ENCODE results near the gene FYB1. TPM values are rescaled to one million over a fixed set of nuclear protein-coding genes. Genes with fewer than 3 reads are reported as not detected.

FYB1 gene
- total RNA-seq, 1 experiment from 2014 or later, result not detected

DNA sequence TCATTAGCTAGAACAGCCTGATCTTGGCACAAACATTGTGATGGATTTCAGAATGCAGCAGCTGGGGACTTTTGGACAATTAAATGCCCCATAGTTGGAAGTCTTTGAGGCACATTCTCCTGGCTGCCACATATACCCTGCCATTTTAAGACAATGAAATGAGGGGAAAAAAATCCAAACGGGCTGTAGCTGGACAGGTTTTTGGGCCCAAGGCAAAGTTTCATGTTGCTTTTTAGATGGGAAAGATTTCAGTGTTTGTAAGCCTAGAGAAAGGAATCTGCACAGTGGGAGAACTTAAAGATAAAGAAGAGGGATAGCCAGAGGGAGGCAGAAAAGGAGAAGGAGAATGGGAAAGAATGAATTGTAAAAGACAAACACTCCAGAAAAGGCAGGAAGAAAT, 115.1 kb downstream of the FYB1 start:
- DNase-seq, result no peak
- Histone ChIP-seq H3K4me3 (ENCODE audit: insufficient read depth, low read depth, low read length) (no peak overlapping the region), H3K36me3 (replicated peaks; ENCODE audit: control insufficient read depth, insufficient read depth, low read length) (no peaks in the 10 kb centered on the region), H3K27me3 (ENCODE audit: control insufficient read depth, insufficient read depth, low read length) (no peaks in the 10 kb centered on the region)

DNA sequence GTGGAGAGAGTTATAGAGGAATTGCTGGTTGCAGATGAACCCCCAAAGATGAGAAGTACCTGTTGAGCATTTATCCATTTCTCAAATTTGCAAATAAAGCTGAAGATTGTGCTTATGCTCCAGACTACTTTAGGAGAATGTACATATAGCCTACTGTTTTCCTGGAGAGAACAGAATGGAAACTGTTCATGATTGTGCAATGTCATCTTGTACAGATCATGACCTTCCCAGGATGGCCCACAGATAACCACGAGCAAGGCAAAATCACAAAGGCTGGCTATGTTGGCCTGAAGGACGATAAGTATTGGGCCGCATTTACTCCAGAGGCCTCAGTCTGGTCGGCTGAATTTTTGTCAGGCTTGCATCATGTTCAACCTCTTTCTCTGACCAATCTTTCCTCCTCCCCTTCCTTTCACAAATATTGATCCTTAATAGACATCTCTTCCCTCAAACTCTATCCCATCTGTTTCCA, 116.6 kb downstream of the FYB1 start:
- Histone ChIP-seq H3K27me3 (ENCODE audit: control insufficient read depth, insufficient read depth, low read length) (no peaks in the 10 kb centered on the region), H3K4me3 (ENCODE audit: insufficient read depth, low read depth, low read length) (no peak overlapping the region), H3K36me3 (replicated peaks; ENCODE audit: control insufficient read depth, insufficient read depth, low read length) (no peaks in the 10 kb centered on the region)
- DNase-seq, result no peak

DNA sequence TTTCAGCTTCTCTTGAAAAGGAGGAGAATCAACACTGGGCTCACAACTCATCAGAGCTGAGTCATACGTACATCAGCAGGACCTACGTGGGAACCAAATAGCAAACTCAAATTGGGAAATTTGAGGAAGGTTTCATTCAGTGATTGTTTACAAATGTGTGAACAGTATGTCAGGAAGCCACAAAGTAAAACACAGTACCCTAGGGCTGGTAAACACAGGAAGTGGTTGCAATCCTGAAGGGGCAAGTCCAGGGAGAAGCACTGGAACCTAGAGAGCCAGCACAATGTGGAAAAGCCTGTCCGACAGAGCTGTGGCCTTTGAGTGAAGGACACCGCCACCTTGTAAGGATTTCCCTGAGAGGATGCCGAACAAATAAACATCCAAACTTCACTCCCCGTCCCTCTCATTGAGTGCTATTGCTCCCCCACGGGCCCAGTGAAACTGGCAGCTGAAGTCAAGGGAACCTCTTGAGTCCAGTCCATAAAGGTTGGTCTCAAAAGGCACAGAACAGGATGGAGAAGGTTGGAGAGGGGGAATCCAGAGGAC, 118.4 kb downstream of the FYB1 start:
- Histone ChIP-seq H3K36me3 (replicated peaks; ENCODE audit: control insufficient read depth, insufficient read depth, low read length) (no peaks in the 10 kb centered on the region), H3K27me3 (ENCODE audit: control insufficient read depth, insufficient read depth, low read length) (no peaks in the 10 kb centered on the region), H3K4me3 (ENCODE audit: insufficient read depth, low read depth, low read length) (no peak overlapping the region)
- no peak for DNase-seq

DNA sequence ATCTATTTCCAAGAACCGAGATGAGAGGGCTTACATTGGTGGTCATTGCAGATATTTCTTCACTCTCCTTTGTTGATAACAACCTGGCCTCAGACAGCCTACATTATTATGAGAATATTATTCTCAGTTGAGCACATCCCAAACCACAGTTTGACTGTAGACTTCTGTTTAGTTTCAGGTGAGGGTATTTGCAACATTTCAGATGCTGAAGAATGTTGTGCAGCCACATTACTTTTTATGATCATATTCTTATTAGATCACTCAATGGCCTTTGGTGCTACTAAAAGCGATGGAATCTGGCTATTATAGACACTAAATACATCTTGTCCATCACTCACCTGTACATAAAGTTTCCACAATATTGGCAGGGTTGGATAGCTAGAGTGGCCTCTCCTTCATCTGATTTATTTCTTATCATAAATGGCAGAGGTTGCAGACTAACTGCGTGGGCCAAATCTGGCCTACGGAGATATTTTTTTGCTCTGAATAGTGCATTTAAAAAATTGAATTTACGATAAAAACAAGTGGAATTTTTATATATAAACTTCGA, 119.0 kb downstream of the FYB1 start:
- no peak for DNase-seq
- no peak overlapping the region for H3K4me3 ChIP-seq (ENCODE audit: insufficient read depth, low read depth, low read length)
- no peaks in the 10 kb centered on the region for H3K36me3 ChIP-seq (replicated peaks; ENCODE audit: control insufficient read depth, insufficient read depth, low read length)
- H3K27me3 ChIP-seq (ENCODE audit: control insufficient read depth, insufficient read depth, low read length), result no peaks in the 10 kb centered on the region

DNA sequence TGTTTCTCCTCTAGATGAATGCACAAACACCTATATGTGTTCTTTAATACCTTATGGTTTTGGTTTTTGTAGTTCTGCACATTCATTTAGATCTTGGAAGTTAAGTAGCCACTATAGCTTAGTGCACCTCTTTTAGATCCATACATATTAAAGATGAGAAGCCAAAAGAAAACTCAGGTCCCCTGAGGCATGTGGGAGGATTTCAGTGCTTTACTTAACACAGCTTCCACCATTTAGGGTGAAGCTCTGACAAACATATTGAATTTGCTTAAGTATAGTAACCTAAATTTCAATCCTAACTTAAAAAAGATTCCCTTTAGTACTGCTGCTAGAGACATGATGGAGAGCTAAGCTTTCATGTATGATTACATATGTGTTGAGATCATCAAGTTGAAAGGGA, 119.5 kb downstream of the FYB1 start:
- DNase-seq, result no peak
- H3K27me3 ChIP-seq (ENCODE audit: control insufficient read depth, insufficient read depth, low read length), result no peaks in the 10 kb centered on the region

DNA sequence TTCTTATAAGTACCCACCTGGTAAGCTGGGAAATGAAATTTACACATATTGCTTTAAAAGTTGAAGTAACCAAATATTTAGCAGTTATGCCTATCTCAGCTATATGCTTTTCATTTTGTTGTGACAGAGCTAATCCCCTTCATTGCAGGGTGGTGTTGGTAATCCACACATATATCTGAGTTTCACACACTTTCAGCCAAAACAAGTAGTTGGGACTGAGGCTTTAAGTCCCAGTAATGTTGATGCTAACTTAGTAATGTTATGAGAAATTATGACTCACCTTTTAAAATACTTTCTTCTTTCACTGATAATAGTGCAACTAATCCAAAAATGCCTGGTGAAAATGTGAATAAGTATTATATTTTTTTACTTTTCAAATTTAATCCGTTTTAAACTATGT, 126.0 kb downstream of the FYB1 start:
- no peak for DNase-seq
- Histone ChIP-seq H3K27me3 (ENCODE audit: control insufficient read depth, insufficient read depth, low read length) (no peaks in the 10 kb centered on the region), H3K36me3 (replicated peaks; ENCODE audit: control insufficient read depth, insufficient read depth, low read length) (no peaks in the 10 kb centered on the region), H3K4me3 (ENCODE audit: insufficient read depth, low read depth, low read length) (no peak overlapping the region)

More for the DNA sequence above, 119.5 kb downstream of the FYB1 start:
- no peaks in the 10 kb centered on the region for H3K36me3 ChIP-seq (replicated peaks; ENCODE audit: control insufficient read depth, insufficient read depth, low read length)
- no peak overlapping the region for H3K4me3 ChIP-seq (ENCODE audit: insufficient read depth, low read depth, low read length)

DNA sequence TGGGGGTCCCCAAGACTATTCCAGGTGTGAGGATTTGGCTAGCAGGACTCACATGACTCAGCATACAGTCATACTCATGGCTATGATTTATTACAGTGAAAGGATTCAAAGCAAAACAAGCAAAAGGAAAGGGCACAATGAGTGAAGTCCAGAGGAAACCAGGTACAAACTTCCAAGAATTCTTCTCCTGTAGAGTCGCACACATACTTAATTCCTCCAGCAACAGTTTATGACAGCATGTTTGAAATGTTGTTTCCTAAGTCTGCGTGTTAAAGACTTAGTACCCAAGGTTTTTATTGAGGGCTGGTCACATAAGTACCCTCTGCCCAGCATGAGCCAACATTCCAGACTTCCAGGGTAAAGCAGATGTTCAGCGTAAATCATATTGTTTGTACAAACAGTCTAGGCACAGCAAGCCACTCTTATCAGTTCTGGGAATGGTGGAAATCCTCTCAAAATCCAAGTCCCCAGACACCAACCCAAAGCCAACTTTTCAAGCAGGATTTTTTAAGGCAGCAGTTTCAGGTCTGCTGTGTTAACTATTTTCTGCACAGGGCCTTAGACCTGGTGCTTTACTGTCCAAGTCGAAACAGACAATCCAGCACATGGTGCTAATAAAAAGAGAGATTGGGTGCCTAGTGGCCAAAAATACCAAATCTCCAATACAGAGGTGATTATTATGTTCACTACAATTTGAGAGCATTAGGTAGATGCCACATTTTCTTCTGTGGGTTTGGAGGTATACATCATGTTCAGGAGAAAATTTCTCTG, 126.6 kb downstream of the FYB1 start:
- H3K36me3 ChIP-seq (replicated peaks; ENCODE audit: control insufficient read depth, insufficient read depth, low read length), result no peaks in the 10 kb centered on the region
- no peak overlapping the region for H3K4me3 ChIP-seq (ENCODE audit: insufficient read depth, low read depth, low read length)
- no peak for DNase-seq
- H3K27me3 ChIP-seq (ENCODE audit: control insufficient read depth, insufficient read depth, low read length), result no peaks in the 10 kb centered on the region

DNA sequence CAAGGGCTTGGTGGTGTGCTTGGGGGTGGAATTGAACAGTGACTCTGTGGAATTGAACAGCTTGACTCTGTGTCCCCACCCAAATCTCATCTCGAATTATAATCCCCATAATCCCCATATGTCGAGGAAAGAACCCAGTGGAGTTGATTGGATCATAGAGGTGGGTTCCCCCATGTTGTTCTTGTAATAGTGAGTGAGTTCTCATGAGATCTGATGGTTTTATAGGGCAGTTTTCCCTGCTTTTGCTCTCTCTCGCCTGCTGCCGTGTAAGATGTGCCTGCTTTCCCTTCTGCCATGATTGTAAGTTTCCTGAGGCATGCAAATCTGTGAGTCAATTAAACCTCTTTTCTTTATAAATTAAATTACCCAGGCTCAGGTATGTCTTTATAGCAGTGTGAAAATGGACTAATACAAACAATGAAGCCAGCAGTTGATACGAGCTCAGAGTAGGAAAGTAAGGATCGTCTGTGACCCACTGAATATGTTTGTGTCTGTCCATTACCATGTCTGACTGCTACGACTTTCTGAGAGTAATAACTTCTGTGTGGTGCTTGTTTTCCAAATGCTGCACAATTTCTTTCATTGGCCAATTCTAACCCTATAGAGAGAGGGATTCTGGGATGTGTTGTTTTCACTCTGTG, 127.3 kb downstream of the FYB1 start:
- no peak for DNase-seq
- H3K36me3 ChIP-seq (replicated peaks; ENCODE audit: control insufficient read depth, insufficient read depth, low read length), result no peaks in the 10 kb centered on the region
- H3K4me3 ChIP-seq (ENCODE audit: insufficient read depth, low read depth, low read length), result no peak overlapping the region
- H3K27me3 ChIP-seq (ENCODE audit: control insufficient read depth, insufficient read depth, low read length), result no peaks in the 10 kb centered on the region

DNA sequence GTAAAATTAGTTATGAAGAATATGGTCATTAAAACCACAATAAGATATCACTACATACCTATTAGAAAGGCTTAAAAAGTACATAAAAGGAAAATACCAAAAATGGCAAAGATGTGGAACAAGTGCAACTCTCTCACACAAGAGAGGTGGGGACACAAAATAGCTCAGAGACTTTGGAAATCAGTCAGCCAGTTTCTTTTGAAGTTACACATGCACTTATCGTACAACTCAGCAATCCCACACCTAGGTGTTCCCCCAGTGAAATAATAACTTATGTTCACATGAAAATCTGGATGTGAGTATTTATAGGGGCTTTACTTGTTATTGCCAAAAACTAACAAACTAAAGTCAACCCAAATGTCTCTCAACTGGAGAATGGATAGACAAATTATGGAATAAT, 135.4 kb downstream of the FYB1 start:
- Histone ChIP-seq H3K4me3 (ENCODE audit: insufficient read depth, low read depth, low read length) (no peak overlapping the region), H3K27me3 (ENCODE audit: control insufficient read depth, insufficient read depth, low read length) (no peaks in the 10 kb centered on the region), H3K36me3 (replicated peaks; ENCODE audit: control insufficient read depth, insufficient read depth, low read length) (no peaks in the 10 kb centered on the region)
- DNase-seq, result no peak

DNA sequence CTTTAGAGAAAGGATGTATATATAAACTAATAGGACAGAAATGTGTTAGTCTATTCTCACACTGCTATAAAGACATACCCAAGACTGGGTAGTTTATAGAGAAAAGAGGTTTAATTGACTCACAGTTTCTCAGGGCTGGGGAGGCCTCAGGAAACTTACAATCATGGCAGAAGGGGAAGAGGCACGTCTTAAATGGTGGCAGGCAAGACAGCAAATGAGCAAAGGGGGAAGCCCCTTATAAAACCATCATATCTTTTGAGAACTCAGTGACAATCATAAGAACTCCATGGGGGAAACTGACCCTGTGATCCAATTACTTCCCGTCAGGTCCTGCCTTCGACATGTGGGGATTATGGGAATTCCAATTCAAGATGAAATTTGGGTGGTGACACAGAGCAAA, 136.4 kb downstream of the FYB1 start:
- Histone ChIP-seq H3K27me3 (ENCODE audit: control insufficient read depth, insufficient read depth, low read length) (no peaks in the 10 kb centered on the region), H3K36me3 (replicated peaks; ENCODE audit: control insufficient read depth, insufficient read depth, low read length) (no peaks in the 10 kb centered on the region), H3K4me3 (ENCODE audit: insufficient read depth, low read depth, low read length) (no peak overlapping the region)
- no peak for DNase-seq

DNA sequence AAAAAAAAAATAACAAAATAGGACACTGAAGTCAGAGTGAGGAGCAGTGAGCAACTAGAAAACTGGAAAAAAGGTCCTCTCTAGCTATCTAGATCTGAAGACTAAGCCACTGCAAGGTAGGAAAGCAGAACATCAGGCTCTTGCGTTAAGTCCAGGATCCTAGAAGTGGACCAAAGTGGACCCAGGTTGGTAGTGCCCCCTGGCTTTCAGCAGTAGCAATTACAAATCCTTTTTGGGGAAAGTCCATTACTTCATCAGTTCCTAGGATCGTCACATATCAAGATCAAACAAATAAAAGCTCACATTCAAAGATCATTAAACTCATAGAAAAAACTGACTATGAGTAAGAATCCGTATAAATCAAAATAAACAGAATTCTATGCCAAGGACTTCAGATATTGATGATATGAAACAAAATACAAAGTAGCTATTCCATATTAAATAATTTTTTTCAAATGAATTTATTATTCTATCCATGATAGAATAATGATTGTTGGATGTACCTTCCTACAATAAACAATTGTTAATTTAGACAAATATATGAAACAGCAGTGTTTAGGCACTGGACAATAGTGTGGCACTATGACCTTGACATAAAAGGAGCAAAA, 138.7 kb downstream of the FYB1 start:
- DNase-seq, result peak; percentile 65
- H3K36me3 ChIP-seq (replicated peaks; ENCODE audit: control insufficient read depth, insufficient read depth, low read length), result no peaks in the 10 kb centered on the region
- H3K27me3 ChIP-seq (ENCODE audit: control insufficient read depth, insufficient read depth, low read length), result no peaks in the 10 kb centered on the region
- no peak overlapping the region for H3K4me3 ChIP-seq (ENCODE audit: insufficient read depth, low read depth, low read length)

DNA sequence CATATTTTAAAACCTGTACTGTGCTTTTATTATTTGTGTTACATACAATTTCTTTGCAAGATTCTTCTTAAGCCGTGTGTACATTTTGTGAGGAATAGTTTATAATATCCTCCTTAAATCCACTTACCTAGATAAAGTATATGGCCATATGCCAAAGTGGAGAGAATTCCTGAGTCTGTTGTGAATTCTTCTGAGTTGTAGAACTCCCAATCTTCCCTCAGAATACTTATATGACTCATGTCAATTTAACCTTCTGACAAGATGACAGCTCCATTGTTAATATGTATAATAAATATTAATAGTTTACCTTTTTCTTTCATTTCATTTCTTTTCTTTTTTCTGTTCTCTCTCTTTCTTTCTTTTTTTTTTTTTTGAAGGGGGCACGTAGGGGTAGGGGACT, 139.2 kb downstream of the FYB1 start:
- H3K4me3 ChIP-seq (ENCODE audit: insufficient read depth, low read depth, low read length), result no peak overlapping the region
- H3K27me3 ChIP-seq (ENCODE audit: control insufficient read depth, insufficient read depth, low read length), result no peaks in the 10 kb centered on the region
- H3K36me3 ChIP-seq (replicated peaks; ENCODE audit: control insufficient read depth, insufficient read depth, low read length), result no peaks in the 10 kb centered on the region
- no peak for DNase-seq

DNA sequence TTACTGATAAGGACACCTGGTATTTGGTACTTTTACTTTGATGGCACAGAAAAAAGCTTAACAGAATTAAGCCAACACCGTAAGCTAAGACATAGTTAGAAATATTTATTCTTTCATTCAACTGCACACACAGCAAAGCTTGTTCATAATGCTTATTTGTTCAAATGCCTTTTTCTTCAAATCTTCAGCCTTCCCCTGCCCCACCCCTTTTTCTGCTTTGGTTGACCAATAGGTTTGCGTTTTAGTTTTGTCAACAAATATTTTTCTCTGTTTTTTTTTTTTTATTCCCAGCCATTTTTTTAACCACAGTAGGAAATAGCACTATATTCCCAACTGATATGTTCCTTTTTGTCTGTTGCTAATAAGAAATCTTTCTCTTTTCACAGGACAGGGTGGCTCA, 140.2 kb downstream of the FYB1 start:
- DNase-seq, result no peak
- H3K27me3 ChIP-seq (ENCODE audit: control insufficient read depth, insufficient read depth, low read length), result no peaks in the 10 kb centered on the region
- H3K36me3 ChIP-seq (replicated peaks; ENCODE audit: control insufficient read depth, insufficient read depth, low read length), result no peaks in the 10 kb centered on the region
- no peak overlapping the region for H3K4me3 ChIP-seq (ENCODE audit: insufficient read depth, low read depth, low read length)

DNA sequence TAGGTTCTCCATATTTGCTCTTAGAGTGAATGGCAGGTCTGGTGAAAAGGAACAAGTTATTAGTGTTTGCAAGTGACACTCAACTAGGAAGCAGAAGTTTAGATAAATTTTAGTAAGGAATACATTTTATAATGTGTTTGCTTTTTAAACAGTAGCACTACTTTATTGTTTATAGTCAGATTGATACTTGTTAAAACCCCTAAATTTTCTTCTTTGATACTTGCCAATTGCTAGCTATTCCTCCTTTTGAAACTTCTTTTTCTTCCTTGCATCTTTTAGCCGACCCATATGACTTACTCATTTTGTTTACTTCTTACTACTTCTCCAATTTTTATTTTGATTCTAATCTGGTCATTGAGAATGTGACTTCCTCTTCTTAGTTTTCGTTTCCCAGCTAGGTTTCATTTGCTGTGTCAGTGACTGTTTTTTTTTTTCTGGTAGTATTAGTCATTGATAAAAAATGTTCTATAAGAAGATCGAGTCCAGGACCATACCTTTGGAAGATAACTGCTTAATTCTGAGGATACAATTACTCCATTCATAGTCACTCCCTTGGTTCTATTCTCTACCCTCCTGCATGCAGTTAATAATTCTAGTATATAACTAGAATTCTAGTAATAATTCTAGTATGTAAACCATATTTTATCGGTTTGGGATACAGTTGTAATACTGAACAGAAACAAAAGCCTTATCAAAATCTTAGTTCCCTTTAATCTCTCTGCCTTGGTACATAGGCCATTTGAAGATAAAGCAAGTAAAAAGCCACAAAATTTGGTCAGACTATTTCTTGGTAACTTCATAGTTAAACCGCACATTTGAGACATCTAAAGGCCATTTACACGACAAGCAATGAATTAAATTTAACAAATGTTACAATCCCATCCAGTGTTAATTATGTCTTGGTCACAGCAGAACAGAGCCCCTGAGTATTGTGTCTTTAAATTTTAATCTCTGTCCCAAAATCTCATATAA, 142.3 kb downstream of the FYB1 start:
- no peak for DNase-seq

More for the DNA sequence above, 142.3 kb downstream of the FYB1 start:
- Histone ChIP-seq H3K4me3 (ENCODE audit: insufficient read depth, low read depth, low read length) (no peak overlapping the region), H3K36me3 (replicated peaks; ENCODE audit: control insufficient read depth, insufficient read depth, low read length) (no peaks in the 10 kb centered on the region), H3K27me3 (ENCODE audit: control insufficient read depth, insufficient read depth, low read length) (no peaks in the 10 kb centered on the region)
